ENCODE results near the gene IL12A.

Gene IL12A

DNA sequence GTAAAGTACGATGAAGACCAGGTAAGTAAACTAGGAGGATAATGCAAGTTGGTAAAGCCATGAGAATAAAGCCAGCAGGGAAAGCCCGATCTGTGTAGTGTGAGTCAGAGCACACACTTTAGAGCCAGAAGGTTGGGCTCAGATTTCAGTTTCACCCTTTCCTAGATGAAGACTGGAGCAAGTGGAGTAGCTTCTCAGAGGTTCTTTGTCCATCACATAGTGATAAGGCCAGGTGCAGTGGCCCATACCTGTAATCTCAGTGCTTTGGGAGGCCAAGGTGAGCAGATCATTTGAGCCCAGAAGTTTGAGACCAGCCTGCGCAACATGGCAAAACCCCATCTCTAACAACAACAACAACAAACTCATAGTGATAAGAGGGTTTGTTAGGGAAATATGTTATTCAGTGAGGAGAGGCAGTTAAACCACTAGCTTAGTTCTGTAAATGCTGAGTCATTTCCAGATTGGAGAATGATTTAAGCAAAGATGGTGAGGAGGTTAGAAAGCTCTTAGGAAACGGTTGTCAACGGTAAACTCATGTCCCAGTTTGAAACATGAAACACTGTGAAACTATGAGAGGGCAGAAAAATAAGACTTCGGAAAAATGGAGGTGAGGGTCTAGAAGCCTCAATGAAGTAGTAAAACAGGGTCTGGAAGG is 39.0 kb downstream of the IL12A start:
- Histone ChIP-seq H3K27ac (ENCODE audit: insufficient read depth, low read length, poor library complexity, severe bottlenecking) (no peak overlapping the region), H3K4me1 (ENCODE audit: control insufficient read depth, insufficient read depth, low read length, poor library complexity, severe bottlenecking) (no peaks in the 10 kb centered on the region), H3K27me3 (replicated peaks; ENCODE audit: control insufficient read depth, insufficient read depth, low read length, poor library complexity, severe bottlenecking) (no peaks in the 10 kb centered on the region), H3K9me3 (ENCODE audit: control insufficient read depth, low read length) (no peaks in the 10 kb centered on the region), H3K36me3 (ENCODE audit: control insufficient read depth, insufficient read depth, low read length) (no peaks in the 10 kb centered on the region), H3K4me3 (ENCODE audit: insufficient read depth, low read depth, low read length, poor library complexity, severe bottlenecking) (no peak overlapping the region)
- DNase-seq, result no peak

- Histone ChIP-seq H3K27ac (ENCODE audit: insufficient read depth, low read length, poor library complexity, severe bottlenecking) (no peak overlapping the region), H3K4me1 (ENCODE audit: control insufficient read depth, insufficient read depth, low read length, poor library complexity, severe bottlenecking) (no peaks in the 10 kb centered on the region), H3K4me3 (ENCODE audit: insufficient read depth, low read depth, low read length, poor library complexity, severe bottlenecking) (no peak overlapping the region), H3K36me3 (ENCODE audit: control insufficient read depth, insufficient read depth, low read length) (no peaks in the 10 kb centered on the region), H3K9me3 (ENCODE audit: control insufficient read depth, low read length) (no peaks in the 10 kb centered on the region), H3K27me3 (replicated peaks; ENCODE audit: control insufficient read depth, insufficient read depth, low read length, poor library complexity, severe bottlenecking) (peaks cover 5% of the 10 kb centered on the region)
- DNase-seq, result no peak
Measured at GRCh38 chr3:160035757-160036156, 47.1 kb downstream of the IL12A start.

GRCh38 chr3:160038862-160039562 is 50.4 kb downstream of the IL12A start:
- peaks cover 5% of the 10 kb centered on the region for H3K27me3 ChIP-seq (replicated peaks; ENCODE audit: control insufficient read depth, insufficient read depth, low read length, poor library complexity, severe bottlenecking)
- H3K4me3 ChIP-seq (ENCODE audit: insufficient read depth, low read depth, low read length, poor library complexity, severe bottlenecking), result no peak overlapping the region
- H3K9me3 ChIP-seq (ENCODE audit: control insufficient read depth, low read length), result no peaks in the 10 kb centered on the region
- H3K4me1 ChIP-seq (ENCODE audit: control insufficient read depth, insufficient read depth, low read length, poor library complexity, severe bottlenecking), result no peaks in the 10 kb centered on the region
- DNase-seq, result no peak
- no peaks in the 10 kb centered on the region for H3K36me3 ChIP-seq (ENCODE audit: control insufficient read depth, insufficient read depth, low read length)
- H3K27ac ChIP-seq (ENCODE audit: insufficient read depth, low read length, poor library complexity, severe bottlenecking), result no peak overlapping the region

DNA sequence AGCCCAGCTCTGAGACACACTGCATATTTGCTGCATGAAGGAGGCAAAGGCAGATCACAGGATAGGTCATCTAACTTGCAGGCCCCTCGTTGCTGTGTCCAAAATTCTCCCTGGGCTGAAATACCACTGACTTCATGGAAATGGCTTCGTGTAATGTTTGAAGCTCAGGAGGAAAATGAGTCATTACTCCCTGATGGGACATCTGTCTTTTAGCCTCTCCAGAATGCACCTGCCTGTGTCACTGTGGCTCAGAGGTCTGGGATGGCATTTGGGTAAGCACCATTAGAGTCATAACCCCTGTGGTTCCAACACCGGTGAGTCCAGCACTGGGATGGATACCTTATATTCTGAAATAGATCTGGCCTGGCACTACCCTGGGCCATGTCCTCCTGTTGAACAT is 51.5 kb downstream of the IL12A start:
- H3K27ac ChIP-seq (ENCODE audit: insufficient read depth, low read length, poor library complexity, severe bottlenecking), result no peak overlapping the region
- no peaks in the 10 kb centered on the region for H3K36me3 ChIP-seq (ENCODE audit: control insufficient read depth, insufficient read depth, low read length)
- H3K9me3 ChIP-seq (ENCODE audit: control insufficient read depth, low read length), result no peaks in the 10 kb centered on the region
- H3K4me3 ChIP-seq (ENCODE audit: insufficient read depth, low read depth, low read length, poor library complexity, severe bottlenecking), result no peak overlapping the region
- H3K4me1 ChIP-seq (ENCODE audit: control insufficient read depth, insufficient read depth, low read length, poor library complexity, severe bottlenecking), result no peaks in the 10 kb centered on the region
- DNase-seq, result no peak
- peaks cover 5% of the 10 kb centered on the region for H3K27me3 ChIP-seq (replicated peaks; ENCODE audit: control insufficient read depth, insufficient read depth, low read length, poor library complexity, severe bottlenecking)

DNA sequence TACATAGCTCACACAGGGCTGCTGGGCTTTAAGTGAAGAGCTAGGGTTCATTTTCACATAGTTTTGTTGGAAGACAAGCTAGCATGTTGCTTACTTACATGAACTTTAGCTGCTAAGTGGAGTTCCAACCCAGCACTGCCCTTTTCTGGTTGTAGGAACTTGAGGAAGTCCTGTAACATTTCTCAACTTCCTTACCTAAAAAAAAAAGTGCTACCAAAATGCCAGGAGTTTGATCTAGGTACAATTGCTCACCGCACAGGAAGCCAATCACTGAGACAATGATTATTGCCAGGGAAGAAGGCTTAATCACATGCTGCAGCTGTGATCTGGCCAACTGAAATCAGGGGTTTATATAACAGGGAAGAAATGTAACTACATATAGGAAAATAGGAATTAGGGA is 52.8 kb downstream of the IL12A start:
- no peak for DNase-seq
- Histone ChIP-seq H3K9me3 (ENCODE audit: control insufficient read depth, low read length) (no peaks in the 10 kb centered on the region), H3K4me1 (ENCODE audit: control insufficient read depth, insufficient read depth, low read length, poor library complexity, severe bottlenecking) (no peaks in the 10 kb centered on the region), H3K4me3 (ENCODE audit: insufficient read depth, low read depth, low read length, poor library complexity, severe bottlenecking) (no peak overlapping the region), H3K27ac (ENCODE audit: insufficient read depth, low read length, poor library complexity, severe bottlenecking) (no peak overlapping the region), H3K27me3 (replicated peaks; ENCODE audit: control insufficient read depth, insufficient read depth, low read length, poor library complexity, severe bottlenecking) (peaks cover 5% of the 10 kb centered on the region), H3K36me3 (ENCODE audit: control insufficient read depth, insufficient read depth, low read length) (no peaks in the 10 kb centered on the region)

DNA sequence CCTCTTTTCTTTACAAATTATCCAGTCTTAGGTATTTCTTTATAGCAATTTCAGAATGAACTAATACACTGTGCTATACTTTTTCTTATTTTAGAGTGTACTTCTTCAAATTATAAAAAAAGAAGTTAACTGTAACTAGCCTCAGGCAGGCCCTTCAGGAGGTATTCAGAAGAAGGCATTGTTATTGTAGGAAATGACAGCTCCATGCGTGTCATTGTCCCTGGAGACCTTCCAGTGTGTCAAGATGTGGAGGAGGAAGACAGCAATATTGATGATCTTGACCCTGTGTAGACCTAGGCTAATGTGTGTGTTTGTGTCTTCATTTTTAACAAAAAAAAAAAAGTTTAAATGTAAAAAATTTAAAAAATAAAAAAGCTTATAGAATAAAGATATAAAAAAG is 55.5 kb downstream of the IL12A start:
- Histone ChIP-seq H3K27me3 (replicated peaks; ENCODE audit: control insufficient read depth, insufficient read depth, low read length, poor library complexity, severe bottlenecking) (peaks cover 2% of the 10 kb centered on the region), H3K9me3 (ENCODE audit: control insufficient read depth, low read length) (no peaks in the 10 kb centered on the region), H3K4me1 (ENCODE audit: control insufficient read depth, insufficient read depth, low read length, poor library complexity, severe bottlenecking) (no peaks in the 10 kb centered on the region), H3K4me3 (ENCODE audit: insufficient read depth, low read depth, low read length, poor library complexity, severe bottlenecking) (no peak overlapping the region), H3K36me3 (ENCODE audit: control insufficient read depth, insufficient read depth, low read length) (no peaks in the 10 kb centered on the region), H3K27ac (ENCODE audit: insufficient read depth, low read length, poor library complexity, severe bottlenecking) (no peak overlapping the region)
- no peak for DNase-seq
